Measurements from ENCODE around the gene SLC18A3.

GRCh38 chr10:49613882-49614241, 3.8 kb downstream of the SLC18A3 start, which contains the start of gene CHAT:
- TF ChIP-seq CTCF (IDR thresholded peaks at IDR 0.05) (no peak), POLR2A (IDR thresholded peaks at IDR 0.05) (no peak)

Measured in tibial nerve (tissue), 3 donors.